Ishikawa (cell line): Measurements from ENCODE around the gene ZFP91.

ENCODE experiments used
- CEBPB ChIP-seq: IDR thresholded peaks from 2 replicates; pipeline ENCODE4 v1.6.1; 2012
- CREB1 ChIP-seq: IDR thresholded peaks from 2 replicates; pipeline ENCODE4 v1.6.1; 2012; ENCODE audit warnings: low read depth
- EP300 ChIP-seq: IDR thresholded peaks from 2 replicates; pipeline ENCODE4 v1.6.1; 2012; ENCODE audit warnings: borderline replicate concordance
- NFIC ChIP-seq: IDR thresholded peaks from 2 replicates; pipeline ENCODE4 v1.6.1; 2012
- RAD21 ChIP-seq: IDR thresholded peaks from 2 replicates; pipeline ENCODE4 v1.6.1; 2012; ENCODE audit warnings: low read depth
- REST ChIP-seq: IDR thresholded peaks from 2 replicates; pipeline ENCODE4 v1.6.1; 2012; ENCODE audit warnings: low read depth, mild to moderate bottlenecking
- TAF1 ChIP-seq: IDR thresholded peaks from 2 replicates; pipeline ENCODE4 v1.6.1; 2012; ENCODE audit warnings: low read depth, mild to moderate bottlenecking
- TCF12 ChIP-seq: IDR thresholded peaks from 2 replicates; pipeline ENCODE4 v1.6.1; 2012; ENCODE audit warnings: low read depth
- YY1 ChIP-seq: IDR thresholded peaks from 2 replicates; pipeline ENCODE4 v1.6.1; 2012; ENCODE audit warnings: low read depth
- ZBTB7A ChIP-seq: IDR thresholded peaks from 2 replicates; pipeline ENCODE4 v1.6.1; 2012; ENCODE audit warnings: low read depth
- TF ChIP-seq, protein P1 (sequence below): IDR thresholded peaks from 2 replicates; pipeline ENCODE4 v1.6.1; 2012

GRCh38 chr11:58622344-58622743, 43.5 kb downstream of the ZFP91 start, which contains the start of gene CNTF:
- no peak for TF ChIP-seq CEBPB
- no peak for TF ChIP-seq EP300
- TF ChIP-seq TAF1 = no peak
- no peak for TF ChIP-seq RAD21
- TF ChIP-seq, protein P1, sequence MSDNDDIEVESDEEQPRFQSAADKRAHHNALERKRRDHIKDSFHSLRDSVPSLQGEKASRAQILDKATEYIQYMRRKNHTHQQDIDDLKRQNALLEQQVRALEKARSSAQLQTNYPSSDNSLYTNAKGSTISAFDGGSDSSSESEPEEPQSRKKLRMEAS = no peak
- no peak for TF ChIP-seq YY1
- TF ChIP-seq REST = no peak
- TF ChIP-seq ZBTB7A = no peak
- no peak for TF ChIP-seq CREB1
- no peak for TF ChIP-seq TCF12
- TF ChIP-seq NFIC = no peak
